SK-N-SH (cell line): Measurements from ENCODE around the gene DNAH5. TPM values are rescaled to one million over a fixed set of nuclear protein-coding genes. Genes with fewer than 3 reads are reported as not detected.

Source experiments
- CTCF ChIA-PET: fragments of 300-600, 350-600 bp; formaldehyde crosslinking; extraction: SDS; loops from one replicate; lab custom pipeline; 2021; lab: Yijun Ruan, JAX
- POLR2A ChIA-PET: fragments of 350-600 bp; sonication (Branson Sonifier 250); formaldehyde crosslinking; extraction: SDS; loops from one replicate; lab custom pipeline; 2020; ENCODE audit warnings: antibody characterized with exemption, inconsistent platforms; lab: Yijun Ruan, JAX
- DNase-seq: peaks from one replicate; pipeline ENCODE4 v3.0.0; 2012
- H2AFZ ChIP-seq: fragments of 200-600 bp; sonication (generic); 2 replicates; pipeline ENCODE4 v1.8.1; 2016; ENCODE audit warnings: antibody characterized with exemption, mild to moderate bottlenecking, low read depth
- H3F3A ChIP-seq: fragments of 200-600 bp; sonication (generic); replicated peaks from 2 replicates; pipeline ENCODE3; 2016; ENCODE audit warnings: antibody characterized with exemption, mild to moderate bottlenecking; ENCODE audit not compliant: insufficient read depth
- H3K27ac ChIP-seq, 2 experiments: fragments of 200-500 bp in 1 of 2; fragments of 200-600 bp in 1 of 2; sonication (Bioruptor generic) in 1 of 2; sonication (generic), shearing (Covaris generic) in 1 of 2; 2 replicates each; pipeline versions ENCODE4 v1.5.1 to v1.6.1; 2014 to 2016; ENCODE audit warnings: low read depth in 2 of 2, inconsistent platforms in 1 of 2, low read length in 1 of 2, mild to moderate bottlenecking in 1 of 2, mixed read lengths in 1 of 2
- H3K27me3 ChIP-seq: fragments of 200-600 bp; sonication (generic), shearing (Covaris generic); 2 replicates; pipeline ENCODE4 v1.6.1; 2016; ENCODE audit warnings: mixed run types; ENCODE audit not compliant: insufficient read depth
- H3K36me3 ChIP-seq, 2 experiments: fragments of 200-500 bp in 1 of 2; fragments of 200-600 bp in 1 of 2; sonication (Bioruptor generic) in 1 of 2; sonication (generic) in 1 of 2; replicated peaks in 1 of 2; 2 replicates each; pipeline versions ENCODE3 to v1.5.1; 2014 to 2016; ENCODE audit warnings: low read length in 1 of 2, mild to moderate bottlenecking in 1 of 2; ENCODE audit not compliant: insufficient read depth in 2 of 2, control insufficient read depth in 1 of 2
- H3K4me1 ChIP-seq, 2 experiments: fragments of 200-500 bp in 1 of 2; fragments of 200-600 bp in 1 of 2; sonication (Bioruptor generic) in 1 of 2; sonication (generic), shearing (Covaris generic) in 1 of 2; 2 replicates each; pipeline versions ENCODE4 v1.5.1 to v1.6.1; 2014 to 2016; ENCODE audit warnings: low read depth in 1 of 2, low read length in 1 of 2, mixed run types in 1 of 2; ENCODE audit not compliant: insufficient read depth in 2 of 2, control insufficient read depth in 1 of 2
- H3K4me2 ChIP-seq: fragments of 200-600 bp; sonication (generic), shearing (Covaris generic); 2 replicates; pipeline ENCODE4 v1.6.1; 2017; ENCODE audit warnings: mixed run types
- H3K4me3 ChIP-seq, 2 experiments: fragments of 200-500 bp in 1 of 2; fragments of 200-600 bp in 1 of 2; sonication (Bioruptor generic) in 1 of 2; sonication (generic), shearing (Covaris generic) in 1 of 2; 2 replicates each; pipeline versions ENCODE4 v1.5.1 to v1.8.1; 2014 to 2016; ENCODE audit warnings: low read depth in 2 of 2, inconsistent platforms in 1 of 2, low read length in 1 of 2, mild to moderate bottlenecking in 1 of 2, mixed read lengths in 1 of 2, moderate library complexity in 1 of 2
- H3K79me2 ChIP-seq: fragments of 200-600 bp; sonication (generic); 2 replicates; pipeline ENCODE4 v1.8.1; 2017; ENCODE audit warnings: mild to moderate bottlenecking; ENCODE audit not compliant: insufficient read depth
- H3K9ac ChIP-seq: fragments of 200-600 bp; sonication (generic); 2 replicates; pipeline ENCODE4 v1.6.1; 2017; ENCODE audit warnings: mixed run types
- H3K9me2 ChIP-seq: fragments of 200-600 bp; sonication (generic); 2 replicates; pipeline ENCODE4 v1.6.1; 2017; ENCODE audit warnings: mixed run types
- H3K9me3 ChIP-seq: fragments of 200-600 bp; sonication (generic); 2 replicates; pipeline ENCODE4 v1.6.1; 2017; ENCODE audit warnings: mixed run types, mild to moderate bottlenecking, moderate library complexity
- H4K20me1 ChIP-seq: fragments of 200-600 bp; sonication (generic); 2 replicates; pipeline ENCODE4 v1.6.1; 2017; ENCODE audit warnings: mild to moderate bottlenecking, mixed run types; ENCODE audit not compliant: insufficient read depth
- ELF1 ChIP-seq: IDR thresholded peaks from 2 replicates; pipeline ENCODE4 v1.4.0; 2012
- FOXJ3 ChIP-seq: sonication (generic); formaldehyde crosslinking; IDR thresholded peaks from 2 replicates; pipeline ENCODE4 v1.5.1; 2020; ENCODE audit warnings: mild to moderate bottlenecking, missing genetic modification reagents
- FOXM1 ChIP-seq: IDR thresholded peaks from 2 replicates; pipeline ENCODE4 v1.4.0; 2012; ENCODE audit warnings: low read depth, mild to moderate bottlenecking
- GABPA ChIP-seq: IDR thresholded peaks from 2 replicates; pipeline ENCODE4 v1.4.0; 2012; ENCODE audit warnings: low read depth, mild to moderate bottlenecking
- MAX ChIP-seq: IDR thresholded peaks from 2 replicates; pipeline ENCODE4 v1.4.0; 2012; ENCODE audit warnings: low read depth
- MEF2A ChIP-seq: IDR thresholded peaks from 2 replicates; pipeline ENCODE4 v1.4.0; 2012; ENCODE audit warnings: low read depth, borderline replicate concordance
- MXI1 ChIP-seq: IDR thresholded peaks from 2 replicates; pipeline ENCODE4 v1.6.1; 2012; ENCODE audit warnings: mild to moderate bottlenecking, low read depth, low read length, improper control_type of control experiment
- NFIC ChIP-seq: IDR thresholded peaks from 2 replicates; pipeline ENCODE4 v1.4.0; 2012; ENCODE audit warnings: borderline replicate concordance
- NRF1 ChIP-seq: IDR thresholded peaks from 2 replicates; pipeline ENCODE4 v1.6.1; 2012; ENCODE audit warnings: low read depth, mild to moderate bottlenecking, low read length
- RAD21 ChIP-seq: IDR thresholded peaks from 2 replicates; pipeline ENCODE4 v1.6.1; 2012; ENCODE audit warnings: mild to moderate bottlenecking, low read length
- RFX5 ChIP-seq: IDR thresholded peaks from 2 replicates; pipeline ENCODE4 v1.6.1; 2012; ENCODE audit warnings: mild to moderate bottlenecking, improper control_type of control experiment, low read length
- RXRA ChIP-seq: IDR thresholded peaks from 2 replicates; pipeline ENCODE4 v1.4.0; 2012; ENCODE audit warnings: low read depth, mild to moderate bottlenecking, borderline replicate concordance
- SIN3A ChIP-seq: IDR thresholded peaks from 2 replicates; pipeline ENCODE4 v1.6.1; 2012; ENCODE audit warnings: low read depth, mild to moderate bottlenecking, low read length, moderate library complexity, borderline replicate concordance
- TAF1 ChIP-seq: IDR thresholded peaks from 2 replicates; pipeline ENCODE4 v1.6.1; 2012; ENCODE audit warnings: low read depth, mild to moderate bottlenecking, low read length, moderate library complexity, borderline replicate concordance
- TCF12 ChIP-seq: IDR thresholded peaks from 2 replicates; pipeline ENCODE4 v1.4.0; 2012
- USF1 ChIP-seq: IDR thresholded peaks from 2 replicates; pipeline ENCODE4 v1.4.0; 2012; ENCODE audit warnings: low read depth, borderline replicate concordance
- USF2 ChIP-seq: fragments of 150-350 bp; IDR thresholded peaks from 2 replicates; pipeline ENCODE4 v1.6.1; 2017; ENCODE audit warnings: antibody characterized with exemption, low read length, low read depth, borderline replicate concordance
- ZBTB33 ChIP-seq: IDR thresholded peaks from 2 replicates; pipeline ENCODE4 v1.4.0; 2012; ENCODE audit warnings: low read depth, borderline replicate concordance
- WGBS: methylation state at CpG from one replicate; pipeline ENCODE4 v1.1.6; 2017; ENCODE audit warnings: low lambda C conversion rate; 5-methylcytosine and 5-hydroxymethylcytosine counted together
- polyA plus RNA-seq, 3 experiments: library from polyadenylated mRNA; depleted of rRNA; stranded (reverse); fragments of >200 nt; gene quantifications; 2 replicates each; pipeline ENCODE4 v1.2.3, GENCODE V29; 2012

Gene DNAH5
- polyA plus RNA-seq, 1 of the 3 experiments (the other 2 are of a cell fraction), result 0.74 TPM

- Histone ChIP-seq H3K36me3 (no peaks in the 10 kb centered on the region), H3F3A (no peaks in the 10 kb centered on the region), H3K27me3 (peaks cover 8% of the 10 kb centered on the region; the same call in 1 of the 2 replicates), H3K9ac (no peak overlapping the region), H3K4me1 (no peaks in the 10 kb centered on the region), H3K4me2 (no peak overlapping the region), H3K9me2 (no peaks in the 10 kb centered on the region), H3K79me2 (no peaks in the 10 kb centered on the region), H3K27ac (no peak overlapping the region), H3K4me3 (no peak overlapping the region), H4K20me1 (no peaks in the 10 kb centered on the region), H2AFZ (no peak overlapping the region), H3K9me3 (no peaks in the 10 kb centered on the region)
- POLR2A ChIA-PET, result no interaction called here
- TF ChIP-seq NFIC (no peak), SIN3A (no peak), RFX5 (no peak), RAD21 (no peak), USF2 (no peak), ELF1 (no peak), TAF1 (no peak), MXI1 (no peak), RXRA (no peak), NRF1 (no peak), FOXM1 (no peak), MAX (no peak), USF1 (no peak), FOXJ3 (CRISPR knock-in tag) (no peak), TCF12 (no peak), ZBTB33 (no peak), GABPA (no peak), MEF2A (no peak)
- CTCF ChIA-PET, result no interaction called here
- DNase-seq, result no peak
- 3% methylated on average over 1 of the region's 1 CpG for WGBS
Measured at GRCh38 chr5:13934921-13935320, 9.6 kb downstream of the DNAH5 start.
